Lung (tissue), 12 donors: ENCODE results near the gene BARX1. TPM values are rescaled to one million over a fixed set of nuclear protein-coding genes. Genes with fewer than 3 reads are reported as not detected.
"Not testable (repeated sequence)": the region's sequence is repeated elsewhere in the genome, so short reads cannot be mapped to it uniquely, and the experiment has no call there.

Source experiments
- ATAC-seq: fragments of 200-7000 bp; cut with Tn5 transposase; one replicate; pipeline ENCODE4 v1.9.1; 2020; ENCODE audit warnings: moderate number of reproducible peaks; ENCODE audit not compliant: insufficient read depth, low FRiP score
- DNase-seq, 3 donors: peaks; one replicate each; pipeline ENCODE4 v3.0.0-alpha.2; 2013 to 2017
- H3K27ac ChIP-seq, 2 donors: one replicate each; pipeline ENCODE4 v1.5.1; 2013; ENCODE audit warnings: mild to moderate bottlenecking in 2 of 2, moderate library complexity in 2 of 2, control low read depth in 1 of 2, inconsistent platforms in 1 of 2, low read depth in 1 of 2, low read length in 1 of 2
- H3K27me3 ChIP-seq, 3 donors: one replicate each; pipeline ENCODE4 v1.5.1; 2013; ENCODE audit warnings: low read length in 2 of 3; ENCODE audit not compliant: control insufficient read depth in 3 of 3, insufficient read depth in 3 of 3
- H3K36me3 ChIP-seq, 4 donors: one replicate each; pipeline ENCODE4 v1.5.1; 2013; ENCODE audit warnings: low read length in 4 of 4, mild to moderate bottlenecking in 1 of 4, moderate library complexity in 1 of 4; ENCODE audit not compliant: control insufficient read depth in 4 of 4, insufficient read depth in 4 of 4
- H3K4me1 ChIP-seq, 5 donors: one replicate each; pipeline ENCODE4 v1.5.1; 2013; ENCODE audit warnings: low read length in 5 of 5, mild to moderate bottlenecking in 2 of 5, moderate library complexity in 1 of 5; ENCODE audit not compliant: control insufficient read depth in 5 of 5, insufficient read depth in 5 of 5
- H3K4me3 ChIP-seq: one replicate; pipeline ENCODE4 v1.5.1; 2013; ENCODE audit warnings: mild to moderate bottlenecking, control low read depth, moderate library complexity
- H3K9ac ChIP-seq, 2 donors: one replicate each; pipeline ENCODE4 v1.5.1; 2013; ENCODE audit warnings: low read length in 2 of 2, control low read depth in 1 of 2; ENCODE audit not compliant: insufficient read depth in 1 of 2
- H3K9me3 ChIP-seq, 4 donors: one replicate each; pipeline ENCODE4 v1.5.1; 2013; ENCODE audit warnings: low read length in 3 of 4, mild to moderate bottlenecking in 1 of 4, moderate library complexity in 1 of 4; ENCODE audit not compliant: control insufficient read depth in 4 of 4, insufficient read depth in 3 of 4
- CTCF ChIP-seq: IDR thresholded peaks from 2 replicates; pipeline ENCODE4 v1.5.1; 2012; ENCODE audit warnings: mild to moderate bottlenecking; ENCODE audit errors: control extremely low read depth, extremely low read depth
- WGBS, 2 donors: extraction: QIAGEN DNeasy Blood & Tissue Kit; methylation state at CpG; one replicate each; pipeline ENCODE4 v1.1.7; 2013; 5-methylcytosine and 5-hydroxymethylcytosine counted together
- polyA plus RNA-seq, 2 donors: library from polyadenylated mRNA; stranded (reverse); fragments of 200-250 nt; gene quantifications; one replicate each; pipeline ENCODE4 v1.2.1, GENCODE V29; 2013
- total RNA-seq, 2 donors: library from RNA; depleted of rRNA in 1 of 2; stranded (reverse); fragments of >200 nt in 1 of 2; gene quantifications; one replicate each; pipeline ENCODE4 v1.2.1, GENCODE V29; 2014 to 2021
- donor health status: control.
- donor health status: control.
- donor health status: Bipolar disorder and iron deficiency.
- donor health status: healthy.
- donor health status: DM: yes; HTN: yes; CAD: no.

Gene BARX1
- total and polyA plus RNA-seq, 4 donors, result 0.08 to 0.09 TPM; not detected in 2

- H3K4me3 ChIP-seq, result no peak overlapping the region
- peaks cover 6 to 39% (median 33%) of the 10 kb centered on the region in 3 donors for H3K27me3 ChIP-seq
- no peaks in the 10 kb centered on the region for H3K36me3 ChIP-seq
- no peak overlapping the region for H3K27ac ChIP-seq
- H3K9ac ChIP-seq, result no peak overlapping the region
- WGBS, 2 donors, result 93 to 94% methylated on average over 4 of the region's 4 CpGs
- no peak for TF ChIP-seq CTCF
- no peak for DNase-seq
- H3K4me1 ChIP-seq, result peaks cover 0 to 7% (median 5%) of the 10 kb centered on the region in 5 donors
- ATAC-seq, result no peak
- H3K9me3 ChIP-seq, result peaks cover 0 to 2% (median 0%) of the 10 kb centered on the region in 4 donors
Measured at GRCh38 chr9:93964685-93965084, 9.5 kb upstream of the BARX1 start.

- no peak overlapping the region for H3K27ac ChIP-seq
- DNase-seq, result no peak
- no peak for ATAC-seq
Measured at GRCh38 chr9:93963969-93964368, 8.8 kb upstream of the BARX1 start.

GRCh38 chr9:93963489-93963888 is 8.3 kb upstream of the BARX1 start:
- WGBS, 2 donors, result 59 to 61% methylated on average over 3 of the region's 3 CpGs
- H3K9me3 ChIP-seq, DNase-seq, ATAC-seq, H3K4me3 ChIP-seq, H3K27ac ChIP-seq, H3K36me3 ChIP-seq: not testable (repeated sequence)
- peaks cover 0 to 17% (median 5%) of the 10 kb centered on the region in 5 donors for H3K4me1 ChIP-seq
- peaks cover 14 to 50% (median 44%) of the 10 kb centered on the region in 3 donors for H3K27me3 ChIP-seq
- H3K9ac ChIP-seq, result peak overlapping the region in 1 of 2 donors; percentile 76

More at GRCh38 chr9:93963969-93964368, 8.8 kb upstream of the BARX1 start:
- Histone ChIP-seq H3K4me3 (no peak overlapping the region), H3K27me3 (peaks cover 13 to 45% (median 40%) of the 10 kb centered on the region in 3 donors), H3K4me1 (peaks cover 0 to 12% (median 5%) of the 10 kb centered on the region in 5 donors), H3K9ac (no peak overlapping the region), H3K36me3 (no peaks in the 10 kb centered on the region), H3K9me3 (peaks cover 0 to 2% (median 0%) of the 10 kb centered on the region in 4 donors)
- TF ChIP-seq CTCF, result no peak
- 65 to 71% methylated on average over 8 of the region's 8 CpGs for WGBS, 2 donors

GRCh38 chr9:93962561-93963440 is 7.6 kb upstream of the BARX1 start:
- Histone ChIP-seq H3K4me3 (no peak overlapping the region), H3K4me1 (peaks cover 0 to 20% (median 5%) of the 10 kb centered on the region in 5 donors), H3K36me3 (no peaks in the 10 kb centered on the region), H3K9me3 (peaks cover 0 to 2% (median 0%) of the 10 kb centered on the region in 4 donors), H3K27me3 (peaks cover 19 to 56% (median 47%) of the 10 kb centered on the region in 3 donors), H3K9ac (peak overlapping the region in 1 of 2 donors; percentile 76), H3K27ac (no peak overlapping the region)
- WGBS, 2 donors, result 19 to 20% methylated on average over 22 of the region's 22 CpGs
- peak; percentile 80 for TF ChIP-seq CTCF
- ATAC-seq, result peak; percentile 84
- DNase-seq, result peak; percentile 93 to 97 (median 95)
